KMS-11 (cell line): Measurements from ENCODE around the gene HMGN4.

ENCODE experiments used
- H2AFZ ChIP-seq: fragments of 200-600 bp; sonication (generic); 2 replicates; pipeline ENCODE4 v1.6.1; 2016; ENCODE audit warnings: antibody characterized with exemption, mixed run types, low read depth
- H3K27ac ChIP-seq: fragments of 200-600 bp; sonication (generic); 2 replicates; pipeline ENCODE4 v1.6.1; 2016; ENCODE audit warnings: mild to moderate bottlenecking, mixed run types
- H3K27me3 ChIP-seq: fragments of 200-600 bp; sonication (generic); 2 replicates; pipeline ENCODE4 v1.6.1; 2017; ENCODE audit warnings: mild to moderate bottlenecking, low read depth, mixed run types, moderate library complexity; ENCODE audit not compliant: insufficient read depth
- H3K36me3 ChIP-seq: fragments of 200-600 bp; sonication (generic); 2 replicates; pipeline ENCODE4 v1.6.1; 2017; ENCODE audit warnings: mild to moderate bottlenecking, mixed run types; ENCODE audit not compliant: insufficient read depth
- H3K4me1 ChIP-seq: fragments of 200-600 bp; sonication (generic); 2 replicates; pipeline ENCODE4 v1.6.1; 2016; ENCODE audit warnings: mild to moderate bottlenecking, low read depth, mixed run types; ENCODE audit not compliant: poor library complexity, severe bottlenecking
- H3K4me2 ChIP-seq: fragments of 200-600 bp; sonication (generic); 2 replicates; pipeline ENCODE4 v1.7.0; 2016; ENCODE audit warnings: mild to moderate bottlenecking, mixed run types
- H3K4me3 ChIP-seq: fragments of 200-600 bp; sonication (generic); IDR thresholded peaks from 2 replicates; pipeline ENCODE4 v1.6.1; 2017; ENCODE audit warnings: low read depth, low read length, mixed read lengths; ENCODE audit not compliant: insufficient read depth
- H3K79me2 ChIP-seq: fragments of 200-600 bp; sonication (generic); 2 replicates; pipeline ENCODE4 v1.6.1; 2016; ENCODE audit warnings: low read depth, mixed run types; ENCODE audit not compliant: insufficient read depth
- H3K9ac ChIP-seq: fragments of 200-600 bp; sonication (generic); 2 replicates; pipeline ENCODE4 v1.6.1; 2016; ENCODE audit warnings: mild to moderate bottlenecking, mixed run types
- H4K20me1 ChIP-seq: fragments of 200-600 bp; sonication (generic); 2 replicates; pipeline ENCODE4 v1.6.1; 2016; ENCODE audit warnings: mild to moderate bottlenecking, mixed run types; ENCODE audit not compliant: insufficient read depth
- CTCF ChIP-seq: fragments of 200-600 bp; sonication (generic); conservative IDR thresholded peaks from 2 replicates; pipeline ENCODE4 v1.6.1; 2017; ENCODE audit warnings: low read depth, mild to moderate bottlenecking, antibody characterized with exemption, low read length, moderate library complexity, mixed read lengths

The HMGN4 gene

GRCh38 chr6:26525838-26526237 is 12.3 kb upstream of the HMGN4 start:
- Histone ChIP-seq H3K4me1 (no peaks in the 10 kb centered on the region), H3K27ac (no peak overlapping the region), H3K36me3 (no peaks in the 10 kb centered on the region), H3K4me3 (no peak overlapping the region), H3K4me2 (no peak overlapping the region), H3K79me2 (no peaks in the 10 kb centered on the region), H3K9ac (no peak overlapping the region), H3K27me3 (no peaks in the 10 kb centered on the region), H2AFZ (no peak overlapping the region), H4K20me1 (no peaks in the 10 kb centered on the region)
- no peak for TF ChIP-seq CTCF

- Histone ChIP-seq H3K27ac (no peak overlapping the region), H3K27me3 (no peaks in the 10 kb centered on the region), H3K4me3 (no peak overlapping the region), H3K9ac (no peak overlapping the region), H3K79me2 (no peaks in the 10 kb centered on the region), H3K4me2 (no peak overlapping the region), H4K20me1 (no peaks in the 10 kb centered on the region), H3K4me1 (peaks cover 3% of the 10 kb centered on the region), H2AFZ (no peak overlapping the region), H3K36me3 (no peaks in the 10 kb centered on the region)
- no peak for TF ChIP-seq CTCF
Measured at GRCh38 chr6:26526928-26527327, 11.2 kb upstream of the HMGN4 start.

GRCh38 chr6:26530203-26530602 is 8.0 kb upstream of the HMGN4 start:
- Histone ChIP-seq H3K4me3 (no peak overlapping the region), H4K20me1 (no peaks in the 10 kb centered on the region), H3K79me2 (no peaks in the 10 kb centered on the region), H3K4me1 (peaks cover 28% of the 10 kb centered on the region), H2AFZ (no peak overlapping the region), H3K27me3 (no peaks in the 10 kb centered on the region), H3K9ac (no peak overlapping the region), H3K36me3 (no peaks in the 10 kb centered on the region), H3K4me2 (no peak overlapping the region), H3K27ac (no peak overlapping the region)
- no peak for TF ChIP-seq CTCF

- Histone ChIP-seq H2AFZ (no peak overlapping the region), H4K20me1 (no peaks in the 10 kb centered on the region), H3K9ac (no peak overlapping the region; the same call in 1 of the 2 replicates), H3K4me3 (no peak overlapping the region), H3K79me2 (no peaks in the 10 kb centered on the region), H3K36me3 (no peaks in the 10 kb centered on the region), H3K27ac (peak overlapping the region; percentile 13; the same call in 1 of the 2 replicates), H3K4me2 (peak overlapping the region; percentile 36; the same call in 1 of the 2 replicates), H3K27me3 (no peaks in the 10 kb centered on the region), H3K4me1 (peaks cover 42% of the 10 kb centered on the region)
- TF ChIP-seq CTCF, result no peak
Measured at GRCh38 chr6:26531897-26532296, 6.3 kb upstream of the HMGN4 start.
